DND-41 (cell line): ENCODE results near the gene TCAP.

Experiments
- ATAC-seq: fragments of 200-7000 bp; cut with Tn5 transposase; 3 replicates; pipeline ENCODE4 v1.9.1; 2021; ENCODE audit warnings: low read depth; ENCODE audit not compliant: insufficient read depth
- DNase-seq: peaks from one replicate; pipeline ENCODE4 v3.0.0-alpha.2; 2020
- H2AFZ ChIP-seq: 2 replicates; pipeline ENCODE4 v1.6.0; 2012; ENCODE audit warnings: low read depth, low read length
- H3K27ac ChIP-seq: 2 replicates; pipeline ENCODE4 v1.5.1; 2012; ENCODE audit warnings: low read length, inconsistent platforms
- H3K27me3 ChIP-seq: fragments of 200-600 bp; sonication (generic); 2 replicates; pipeline ENCODE4 v1.6.0; 2012; ENCODE audit warnings: low read length, mild to moderate bottlenecking, inconsistent platforms; ENCODE audit not compliant: insufficient read depth, poor library complexity
- H3K36me3 ChIP-seq: 2 replicates; pipeline ENCODE4 v1.5.1; 2012; ENCODE audit warnings: low read length, inconsistent platforms; ENCODE audit not compliant: insufficient read depth
- H3K4me1 ChIP-seq: 2 replicates; pipeline ENCODE4 v1.5.1; 2012; ENCODE audit warnings: mild to moderate bottlenecking, low read length; ENCODE audit not compliant: insufficient read depth
- H3K4me2 ChIP-seq: 2 replicates; pipeline ENCODE4 v1.6.0; 2012; ENCODE audit warnings: mild to moderate bottlenecking, moderate library complexity, low read length, inconsistent platforms; ENCODE audit not compliant: insufficient read depth
- H3K4me3 ChIP-seq, 2 experiments: fragments of 200-600 bp in 1 of 2; shearing (Covaris generic) in 1 of 2; 2 replicates each; pipeline ENCODE4 v1.5.1; 2012 to 2016; ENCODE audit warnings: inconsistent platforms in 2 of 2, low read length in 2 of 2, mild to moderate bottlenecking in 2 of 2, low read depth in 1 of 2, moderate library complexity in 1 of 2
- H3K79me2 ChIP-seq: 2 replicates; pipeline ENCODE4 v1.6.0; 2012; ENCODE audit warnings: low read length, inconsistent platforms; ENCODE audit not compliant: insufficient read depth
- H3K9ac ChIP-seq: 2 replicates; pipeline ENCODE4 v1.6.0; 2012; ENCODE audit warnings: low read depth, mild to moderate bottlenecking, inconsistent platforms, low read length, moderate library complexity
- H3K9me3 ChIP-seq: 2 replicates; pipeline ENCODE4 v1.5.1; 2012; ENCODE audit warnings: low read length, moderate library complexity, mild to moderate bottlenecking, inconsistent platforms; ENCODE audit not compliant: insufficient read depth, severe bottlenecking
- H4K20me1 ChIP-seq: 2 replicates; pipeline ENCODE4 v1.6.0; 2012; ENCODE audit warnings: low read length; ENCODE audit not compliant: insufficient read depth
- CTCF ChIP-seq: IDR thresholded peaks from 2 replicates; pipeline ENCODE4 v1.5.1; 2012; ENCODE audit warnings: borderline replicate concordance, low read length, moderate library complexity, mild to moderate bottlenecking; ENCODE audit not compliant: poor library complexity, severe bottlenecking; ENCODE audit errors: extremely low read depth
- EZH2 ChIP-seq: IDR thresholded peaks from 3 replicates; pipeline ENCODE4 v1.6.1; 2012; ENCODE audit warnings: borderline replicate concordance, low read depth, mild to moderate bottlenecking, moderate library complexity, low read length, inconsistent platforms; ENCODE audit not compliant: severe bottlenecking

The TCAP gene

GRCh38 chr17:39634384-39634871, 30.7 kb upstream of the TCAP start:
- peaks cover 33% of the 10 kb centered on the region for H3K4me1 ChIP-seq
- peak; percentile 77 for TF ChIP-seq CTCF
- no peak for TF ChIP-seq EZH2
- no peak overlapping the region for H3K4me2 ChIP-seq
- no peaks in the 10 kb centered on the region for H3K9me3 ChIP-seq
- DNase-seq (peak; percentile 32), ATAC-seq (no peak)
- peaks cover 7% of the 10 kb centered on the region; the same call in 1 of the 2 replicates for H3K36me3 ChIP-seq
- no peak overlapping the region for H3K27ac ChIP-seq
- H3K27me3 ChIP-seq, result peaks cover 5% of the 10 kb centered on the region
- no peak overlapping the region for H3K9ac ChIP-seq
- no peak overlapping the region for H3K4me3 ChIP-seq
- peak overlapping the region; percentile 43; the same call in 1 of the 2 replicates for H2AFZ ChIP-seq
- peaks cover 25% of the 10 kb centered on the region for H3K79me2 ChIP-seq
- H4K20me1 ChIP-seq, result peaks cover 9% of the 10 kb centered on the region

- Histone ChIP-seq H3K9ac (peak overlapping the region; percentile 74), H3K27me3 (no peaks in the 10 kb centered on the region), H4K20me1 (peaks cover 19% of the 10 kb centered on the region), H3K9me3 (no peaks in the 10 kb centered on the region), H3K4me3 (peak overlapping the region in 1 of 2 experiments; percentile 88; a peak in 1 of 4 replicates), H3K27ac (peak overlapping the region; percentile 82), H2AFZ (no peak overlapping the region), H3K36me3 (peaks cover 12% of the 10 kb centered on the region), H3K4me1 (peaks cover 38% of the 10 kb centered on the region), H3K79me2 (peaks cover 37% of the 10 kb centered on the region), H3K4me2 (peak overlapping the region; percentile 82)
- no peak for ATAC-seq
- no peak for DNase-seq
- TF ChIP-seq EZH2 (no peak), CTCF (no peak)
Measured at GRCh38 chr17:39635614-39636176, 29.5 kb upstream of the TCAP start.

GRCh38 chr17:39636587-39636926, 28.6 kb upstream of the TCAP start:
- Histone ChIP-seq H3K79me2 (peaks cover 46% of the 10 kb centered on the region), H3K4me3 (peak overlapping the region; percentile 80 to 88; a peak in 3 of 4 replicates), H3K4me1 (peaks cover 38% of the 10 kb centered on the region), H4K20me1 (peaks cover 25% of the 10 kb centered on the region), H2AFZ (peak overlapping the region; percentile 82), H3K9me3 (no peaks in the 10 kb centered on the region), H3K27ac (peak overlapping the region; percentile 82), H3K36me3 (peaks cover 12% of the 10 kb centered on the region), H3K27me3 (no peaks in the 10 kb centered on the region), H3K4me2 (peak overlapping the region; percentile 82), H3K9ac (peak overlapping the region; percentile 74)
- TF ChIP-seq EZH2 (no peak), CTCF (no peak)
- peak; percentile 27 for ATAC-seq
- no peak for DNase-seq
